Esophagus squamous epithelium (tissue), 5 donors: ENCODE data around the gene THAP7. TPM values are rescaled to one million over a fixed set of nuclear protein-coding genes. Genes with fewer than 3 reads are reported as not detected.
A peak's percentile ranks its signal among the peaks of the same experiment; 100 is the strongest.

Experiments
- DNase-seq: peaks from one replicate; lab custom pipeline; 2025; lab: John Stamatoyannopoulos, UW
- H3K27ac ChIP-seq, 4 donors: fragments of 200-600 bp; sonication (generic); one replicate each; pipeline ENCODE4 v1.5.1; 2016 to 2019; ENCODE audit warnings: mild to moderate bottlenecking in 1 of 4
- H3K27me3 ChIP-seq, 4 donors: fragments of 200-600 bp; sonication (generic); 1 replicate in 3 of 4; 2 replicates in 1 of 4; pipeline versions ENCODE4 v1.5.1 to v1.6.0; 2017 to 2021; ENCODE audit warnings: antibody characterized with exemption in 1 of 4
- H3K36me3 ChIP-seq, 3 donors: fragments of 200-600 bp; sonication (generic); one replicate each; pipeline ENCODE4 v1.5.1; 2016 to 2019
- H3K4me1 ChIP-seq, 3 donors: fragments of 200-600 bp; sonication (generic); one replicate each; pipeline ENCODE4 v1.5.1; 2017 to 2019
- H3K4me3 ChIP-seq, 4 donors: fragments of 200-600 bp; sonication (generic); 1 replicate in 3 of 4; 2 replicates in 1 of 4; pipeline ENCODE4 v1.5.1; 2016 to 2019; ENCODE audit warnings: mild to moderate bottlenecking in 2 of 4, moderate library complexity in 1 of 4
- H3K9me3 ChIP-seq, 3 donors: fragments of 200-600 bp; sonication (generic); one replicate each; pipeline ENCODE4 v1.5.1; 2016 to 2019
- CTCF ChIP-seq, 6 experiments: fragments of 450-650 bp in 4 of 6; fragments of 200-600 bp in 2 of 6; sonication (generic) in 2 of 6; IDR thresholded peaks; one replicate each; pipeline ENCODE4 v1.5.1; 2016 to 2019; ENCODE audit warnings: antibody characterized with exemption in 6 of 6, mild to moderate bottlenecking in 4 of 6, moderate library complexity in 4 of 6
- POLR2A ChIP-seq, 4 donors: fragments of 450-650 bp; IDR thresholded peaks; one replicate each; pipeline ENCODE4 v1.6.1; 2017; ENCODE audit warnings: antibody characterized with exemption in 4 of 4, mild to moderate bottlenecking in 4 of 4, moderate library complexity in 3 of 4
- WGBS, 2 donors: methylation state at CpG; one replicate each; pipeline ENCODE4 v1.1.5; 2018; 5-methylcytosine and 5-hydroxymethylcytosine counted together
- intact Hi-C: fragments of 100-400 bp; cut with DNase I; formaldehyde crosslinking; loops from one replicate; pipeline ENCODE4 v1.15.0; 2022
- total RNA-seq, 4 donors: library from RNA; depleted of rRNA; stranded (reverse); fragments of >200 nt; gene quantifications; one replicate each; pipeline ENCODE4 v1.1.0, GENCODE V29; 2016
- donor health status: DM: yes; HTN: yes; CAD: no.

The THAP7 gene
- total RNA-seq, 4 donors from 2014 or later, result 13.2 to 38.7 (median 32.0) TPM

- WGBS, 2 donors, result 85 to 86% methylated on average over 6 of the region's 13 CpGs
- no peak for TF ChIP-seq CTCF (IDR thresholded peaks at IDR 0.05)
- TF ChIP-seq POLR2A (IDR thresholded peaks at IDR 0.05), result no peak
Observed at GRCh38 chr22:20965888-20966855, 35.7 kb downstream of the THAP7 start.

GRCh38 chr22:20965104-20965887 is 36.6 kb downstream of the THAP7 start:
- Histone ChIP-seq H3K4me3 (peak overlapping the region; percentile 19 to 66 (median 39)), H3K27ac (no peak overlapping the region), H3K9me3 (no peaks in the 10 kb centered on the region), H3K4me1 (peaks cover 9 to 46% (median 23%) of the 10 kb centered on the region in 3 donors), H3K27me3 (peaks cover 0 to 22% (median 0%) of the 10 kb centered on the region in 4 donors), H3K36me3 (no peaks in the 10 kb centered on the region)
- intact Hi-C loops, result no loop called here
- 92% methylated on average over 4 of the region's 65 CpGs; no CpG with 5 or more reads in 1 of the 2 donors for WGBS, 2 donors
- TF ChIP-seq CTCF (IDR thresholded peaks at IDR 0.05), result no peak
- TF ChIP-seq POLR2A (IDR thresholded peaks at IDR 0.05), result no peak
- no peak for DNase-seq

More at GRCh38 chr22:20965888-20966855, 35.7 kb downstream of the THAP7 start:
- H3K4me1 ChIP-seq, result peaks cover 9 to 46% (median 23%) of the 10 kb centered on the region in 3 donors
- H3K27me3 ChIP-seq, result peaks cover 0 to 22% (median 0%) of the 10 kb centered on the region in 4 donors
- no peaks in the 10 kb centered on the region for H3K9me3 ChIP-seq
- H3K27ac ChIP-seq, result no peak overlapping the region
- DNase-seq, result no peak
- no peak overlapping the region for H3K4me3 ChIP-seq
- intact Hi-C loops, result no loop called here
- no peaks in the 10 kb centered on the region for H3K36me3 ChIP-seq

GRCh38 chr22:20964799-20965103 is 37.2 kb downstream of the THAP7 start:
- WGBS, 2 donors, result 9 to 13% methylated on average over 1 to 3 of the region's 28 CpGs

GRCh38 chr22:20964090-20964798 is 37.7 kb downstream of the THAP7 start:
- H3K27me3 ChIP-seq, result peaks cover 0 to 22% (median 0%) of the 10 kb centered on the region in 4 donors
- no peaks in the 10 kb centered on the region for H3K36me3 ChIP-seq
- H3K27ac ChIP-seq, result no peak overlapping the region
- peak overlapping the region; percentile 19 to 66 (median 39) for H3K4me3 ChIP-seq
- DNase-seq, result no peak
- TF ChIP-seq POLR2A (IDR thresholded peaks at IDR 0.05), result no peak
- no peak for TF ChIP-seq CTCF (IDR thresholded peaks at IDR 0.05)
- intact Hi-C loops, result no loop called here
- 36 to 45% methylated on average over 4 of the region's 6 CpGs for WGBS, 2 donors
- H3K4me1 ChIP-seq, result peaks cover 9 to 46% (median 23%) of the 10 kb centered on the region in 3 donors
- no peaks in the 10 kb centered on the region for H3K9me3 ChIP-seq

More at GRCh38 chr22:20964799-20965103, 37.2 kb downstream of the THAP7 start:
- intact Hi-C loops, result no loop called here
- H3K36me3 ChIP-seq, result no peaks in the 10 kb centered on the region
- no peak for DNase-seq
- H3K4me3 ChIP-seq, result peak overlapping the region; percentile 19 to 66 (median 39)
- H3K9me3 ChIP-seq, result no peaks in the 10 kb centered on the region
- H3K4me1 ChIP-seq, result peaks cover 9 to 46% (median 23%) of the 10 kb centered on the region in 3 donors
- TF ChIP-seq POLR2A (IDR thresholded peaks at IDR 0.05) (no peak), CTCF (IDR thresholded peaks at IDR 0.05) (no peak)
- peaks cover 0 to 22% (median 0%) of the 10 kb centered on the region in 4 donors for H3K27me3 ChIP-seq
- no peak overlapping the region for H3K27ac ChIP-seq
